Motor neuron (in vitro differentiated cells): ENCODE results near the gene EMID1. TPM values are rescaled to one million over a fixed set of nuclear protein-coding genes. Genes with fewer than 3 reads are reported as not detected.
A peak's percentile ranks its signal among the peaks of the same experiment; 100 is the strongest.

Source experiments
- ATAC-seq, 8 experiments: fragments of 200-7000 bp; cut with Tn5 transposase; replicated peaks in 6 of 8; 2 replicates each; pipeline ENCODE4 v1.8.0; 2021; ENCODE audit warnings: mild to moderate bottlenecking in 8 of 8, moderate library complexity in 8 of 8
- H3K27ac ChIP-seq, 2 donors: fragments of 250-450 bp; sonication (Bioruptor Pico); 2 replicates each; pipeline ENCODE4 v1.9.0; 2021; ENCODE audit warnings: antibody characterized with exemption in 2 of 2, mild to moderate bottlenecking in 2 of 2, moderate library complexity in 1 of 2
- H3K4me1 ChIP-seq, 2 donors: fragments of 250-450 bp; sonication (Bioruptor Pico); replicated peaks in 1 of 2; 2 replicates each; pipeline ENCODE4 v1.6.1; 2021; ENCODE audit warnings: antibody characterized with exemption in 2 of 2, mild to moderate bottlenecking in 2 of 2, moderate library complexity in 1 of 2
- H3K4me3 ChIP-seq, 5 donors: fragments of 250-450 bp; sonication (Bioruptor Pico); 2 replicates each; pipeline ENCODE4 v1.9.0; 2021; ENCODE audit warnings: antibody characterized with exemption in 5 of 5, mild to moderate bottlenecking in 5 of 5, moderate library complexity in 4 of 5
- WGBS, 10 experiments: fragments of 450-650 bp; shearing (Covaris generic); methylation state at CpG; one replicate each; pipeline ENCODE4 v1.0.0; 2022; 5-methylcytosine and 5-hydroxymethylcytosine counted together
- in situ Hi-C, 9 experiments: fragments of 400-800 bp; cut with MboI; loops; one replicate each; pipeline ENCODE4 v1.15.0; 2021; ENCODE audit warnings: low sequenced_read_pairs in 9 of 9, low pct_unique_long_range_greater_than_20kb in 2 of 9; ENCODE audit not compliant: unreplicated experiment in 9 of 9
- total RNA-seq, 8 experiments: library from RNA; unstranded; fragments of 300-600 nt; gene quantifications; 2 replicates each; pipeline versions ENCODE4 v1.2.3 to v1.2.4, GENCODE V29; 2022

The EMID1 gene
- total RNA-seq, 8 experiments from 2014 or later: 0.56 to 21.9 (median 6.7) TPM

DNA sequence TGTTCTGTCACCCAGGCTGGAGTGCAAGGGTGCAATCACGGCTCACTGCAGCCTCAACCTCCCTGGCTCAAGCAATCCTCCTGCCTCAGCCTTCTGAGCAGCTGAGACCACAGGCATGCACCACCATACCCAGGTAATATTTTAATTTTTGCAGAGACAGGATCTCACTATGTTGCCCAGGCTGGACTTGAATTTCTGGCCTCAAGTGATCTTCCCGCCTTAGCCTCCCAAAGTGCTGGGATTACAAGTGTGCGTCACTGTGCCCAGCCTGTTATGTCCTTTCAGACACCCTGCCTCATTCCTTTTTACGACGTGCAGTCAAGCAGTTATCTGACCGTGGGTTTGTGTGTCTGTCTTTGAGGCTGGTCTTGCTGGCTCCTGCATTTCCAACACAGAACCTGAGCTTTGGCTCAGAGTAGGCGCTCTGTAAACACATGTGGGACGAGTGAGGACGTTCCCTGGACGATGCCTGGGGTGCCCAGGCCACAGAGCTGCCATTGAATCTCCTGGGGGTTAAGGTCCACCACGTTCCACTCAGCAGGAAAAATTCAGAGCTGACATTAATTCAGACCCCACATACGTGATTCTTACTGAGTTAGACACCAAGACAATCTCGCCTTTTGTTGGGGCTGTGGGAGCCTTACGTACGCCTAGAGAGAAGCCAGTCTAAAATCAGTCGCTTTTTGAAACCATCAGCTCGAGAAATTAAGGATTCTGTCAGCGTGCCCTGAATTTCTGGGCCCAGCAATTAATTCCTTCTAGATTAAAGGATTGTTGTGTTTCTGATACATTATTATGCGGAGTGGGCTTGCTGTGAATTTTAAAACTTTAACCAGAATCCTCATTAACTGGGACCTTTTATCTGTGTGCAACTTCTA, 21.5 kb upstream of the EMID1 start:
- Histone ChIP-seq H3K27ac (no peak overlapping the region), H3K4me3 (no peak overlapping the region), H3K4me1 (peaks cover 2 to 7% of the 10 kb centered on the region in 2 donors)
- ATAC-seq: peak in 3 of 8 experiments; percentile 32 to 47 (median 45)
- in situ Hi-C loops: no loop called here
- 28 to 100% (median 73%) methylated on average over 2 to 13 of the region's 19 CpGs; no CpG with 5 or more reads in 1 of the 10 experiments for WGBS, 10 experiments

DNA sequence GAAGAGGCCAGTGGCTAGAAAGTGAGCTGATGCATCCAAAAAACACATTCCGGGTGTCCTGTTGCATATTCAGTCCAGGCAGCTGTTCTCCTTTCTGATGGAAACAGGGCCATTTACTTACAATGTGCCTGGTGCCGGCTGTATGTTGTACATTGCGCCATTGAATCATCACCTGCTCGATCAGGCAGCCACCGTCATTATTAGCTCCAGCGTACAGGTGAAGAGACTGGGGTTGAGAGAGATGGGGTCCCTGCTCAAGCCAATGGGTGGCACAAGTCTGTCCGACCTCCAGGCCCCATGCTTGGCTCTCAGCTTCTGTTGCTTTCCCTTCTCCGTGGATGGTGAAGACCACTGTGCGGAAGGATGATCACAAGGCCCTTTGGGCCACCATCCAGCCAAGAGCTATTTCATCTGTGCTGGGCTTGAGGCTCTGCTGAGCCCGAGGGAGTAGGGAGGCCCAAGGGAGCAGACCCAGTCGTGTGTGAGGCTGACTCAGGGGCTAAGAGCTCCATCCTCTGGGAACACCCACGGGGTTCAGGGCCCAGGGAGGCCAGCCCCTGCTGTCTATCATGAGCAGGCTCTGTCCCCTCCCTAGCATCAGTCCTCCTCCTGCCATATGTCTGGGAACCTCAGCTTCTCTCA, 20.7 kb upstream of the EMID1 start:
- ATAC-seq: peak in 3 of 8 experiments; percentile 62 to 73 (median 71)
- 23 to 82% (median 40%) methylated on average over 1 to 5 of the region's 12 CpGs; no CpG with 5 or more reads in 5 of the 10 experiments for WGBS, 10 experiments
- peaks cover 2 to 7% of the 10 kb centered on the region in 2 donors for H3K4me1 ChIP-seq
- in situ Hi-C loops: no loop called here
- H3K27ac ChIP-seq: no peak overlapping the region
- no peak overlapping the region for H3K4me3 ChIP-seq

DNA sequence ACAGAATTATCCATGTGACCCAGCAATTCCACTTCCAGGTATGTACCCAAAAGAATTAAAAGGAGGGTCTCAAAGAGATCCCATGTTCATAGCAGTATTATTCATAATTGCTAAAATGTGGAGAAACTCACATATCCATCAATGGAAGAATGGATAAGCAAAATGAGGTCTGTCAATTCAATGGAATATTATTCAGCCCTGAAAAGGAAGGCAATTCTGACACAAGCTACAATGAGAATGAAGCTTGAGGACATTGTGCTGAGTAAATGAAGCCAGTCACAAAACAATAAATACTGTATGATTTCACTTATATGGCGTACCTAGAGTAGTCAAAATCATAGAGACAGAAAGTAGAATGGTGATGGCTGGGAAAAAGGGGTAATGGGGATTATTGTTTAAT, 19.4 kb upstream of the EMID1 start:
- no peak overlapping the region for H3K4me3 ChIP-seq
- H3K4me1 ChIP-seq: peaks cover 2 to 7% of the 10 kb centered on the region in 2 donors
- WGBS, 10 experiments: 50 to 100% (median 86%) methylated on average over 1 of the region's 1 CpG; no CpG with 5 or more reads in 1 of the 10 experiments
- ATAC-seq: no peak
- no peak overlapping the region for H3K27ac ChIP-seq
- in situ Hi-C loops: no loop called here

DNA sequence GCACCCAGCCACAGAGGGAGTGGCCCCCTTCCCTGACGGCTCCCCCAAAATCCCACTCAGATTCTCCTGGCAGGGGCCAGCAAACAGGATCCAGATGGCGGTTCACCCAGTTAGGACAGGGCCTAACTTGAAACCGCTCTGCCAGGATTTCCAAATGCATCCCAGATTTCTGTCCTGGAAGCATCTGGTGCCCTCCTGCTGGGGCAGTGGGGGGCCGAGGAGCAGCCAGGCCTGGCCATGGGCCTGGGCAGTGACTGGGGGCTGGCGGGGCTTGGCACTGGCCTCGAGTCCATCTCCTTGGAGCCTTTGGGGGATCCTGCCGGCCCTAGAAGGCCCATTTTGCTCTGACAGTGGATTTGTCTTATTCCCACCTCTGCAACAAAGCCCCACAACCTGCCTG, 17.9 kb upstream of the EMID1 start:
- in situ Hi-C loops: no loop called here
- H3K4me3 ChIP-seq: no peak overlapping the region
- peaks cover 2 to 7% of the 10 kb centered on the region in 2 donors for H3K4me1 ChIP-seq
- no peak overlapping the region for H3K27ac ChIP-seq
- no peak for ATAC-seq
- 10 to 67% (median 40%) methylated on average over 1 to 4 of the region's 7 CpGs; no CpG with 5 or more reads in 5 of the 10 experiments for WGBS, 10 experiments

GRCh38 chr22:29190051-29190450, 15.6 kb upstream of the EMID1 start:
- Histone ChIP-seq H3K27ac (no peak overlapping the region), H3K4me3 (no peak overlapping the region), H3K4me1 (peaks cover under 1 to 1% of the 10 kb centered on the region in 2 donors)
- in situ Hi-C loops: no loop called here
- 33 to 100% (median 80%) methylated on average over 1 to 7 of the region's 8 CpGs; no CpG with 5 or more reads in 3 of the 10 experiments for WGBS, 10 experiments
- no peak for ATAC-seq

DNA sequence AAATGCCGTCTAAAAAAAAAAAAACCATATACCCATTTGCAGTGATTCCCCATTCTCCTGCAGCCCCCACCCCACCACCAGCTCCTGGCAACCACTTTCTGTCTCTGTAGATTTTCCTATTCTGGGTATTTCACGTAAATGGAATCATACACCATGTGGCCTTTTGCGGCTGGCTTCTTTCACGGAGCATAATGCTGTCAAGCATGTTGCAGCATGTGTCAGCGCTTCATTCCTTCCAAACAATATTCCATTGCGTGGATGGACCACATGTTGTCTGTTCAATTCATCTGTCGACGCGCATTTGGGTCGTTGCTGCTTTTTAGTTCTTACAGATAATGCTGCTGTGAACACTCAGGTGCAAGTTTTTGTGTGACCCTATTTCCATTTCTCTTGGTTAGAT, 14.8 kb upstream of the EMID1 start:
- no peak for ATAC-seq
- 17 to 100% (median 80%) methylated on average over 1 to 10 of the region's 10 CpGs; no CpG with 5 or more reads in 1 of the 10 experiments for WGBS, 10 experiments
- Histone ChIP-seq H3K4me3 (no peak overlapping the region), H3K4me1 (peaks cover 3 to 4% of the 10 kb centered on the region in 2 donors), H3K27ac (no peak overlapping the region)
- in situ Hi-C loops: no loop called here

GRCh38 chr22:29193021-29193420, 12.7 kb upstream of the EMID1 start:
- in situ Hi-C loops: no loop called here
- ATAC-seq: no peak
- Histone ChIP-seq H3K4me1 (peaks cover 6 to 10% of the 10 kb centered on the region in 2 donors), H3K27ac (no peak overlapping the region), H3K4me3 (no peak overlapping the region)
- 0 to 90% (median 70%) methylated on average over 1 to 8 of the region's 8 CpGs; no CpG with 5 or more reads in 1 of the 10 experiments for WGBS, 10 experiments

GRCh38 chr22:29194184-29194583, 11.5 kb upstream of the EMID1 start:
- no peak overlapping the region for H3K4me3 ChIP-seq
- peaks cover 6 to 10% of the 10 kb centered on the region in 2 donors for H3K4me1 ChIP-seq
- ATAC-seq: no peak
- in situ Hi-C loops: no loop called here
- WGBS, 10 experiments: 0% methylated on average over 1 of the region's 2 CpGs; no CpG with 5 or more reads in 9 of the 10 experiments
- H3K27ac ChIP-seq: no peak overlapping the region

DNA sequence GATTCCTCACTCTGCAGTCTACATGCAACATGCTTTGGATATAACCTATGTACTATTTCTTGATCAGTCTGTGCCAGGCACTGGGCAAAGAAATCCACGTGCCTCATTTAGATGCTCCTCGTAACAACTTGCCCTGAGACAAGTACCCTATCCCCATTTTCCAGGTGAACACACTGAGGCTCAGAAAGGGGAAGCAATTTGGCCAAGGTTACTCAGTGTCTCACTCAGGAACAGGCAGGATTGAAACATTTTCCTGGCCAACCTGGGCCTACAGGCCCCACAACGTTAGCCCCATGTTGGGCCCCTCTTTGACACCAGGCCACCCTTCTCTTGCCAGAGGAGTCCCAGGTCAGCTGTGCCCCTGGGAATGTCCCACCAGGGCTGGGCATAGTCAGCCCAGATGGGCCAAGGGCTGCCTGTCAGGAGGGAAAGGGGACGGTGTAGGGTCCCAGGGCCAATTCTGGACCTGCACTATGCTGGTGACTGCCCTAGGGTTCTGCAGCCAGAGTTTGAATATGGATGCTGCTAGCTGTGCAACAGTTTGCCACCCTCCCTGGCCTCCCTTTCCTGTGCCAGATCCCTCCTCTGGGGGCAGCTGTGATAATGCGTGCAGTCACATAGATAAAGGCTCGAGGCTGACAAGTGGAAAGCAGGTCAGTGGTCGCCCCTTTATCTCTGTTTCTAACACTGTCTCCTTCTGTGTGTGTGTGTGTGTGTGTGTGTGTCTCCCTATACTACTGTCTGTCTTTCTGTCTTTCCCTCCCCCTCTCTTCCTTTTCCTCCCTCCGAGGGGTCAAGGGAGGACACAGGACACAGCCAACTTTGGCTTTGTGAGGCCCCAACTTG, 10.4 kb upstream of the EMID1 start:
- Histone ChIP-seq H3K27ac (no peak overlapping the region), H3K4me3 (no peak overlapping the region), H3K4me1 (peaks cover 6 to 10% of the 10 kb centered on the region in 2 donors)
- ATAC-seq: peak in 5 of 8 experiments; percentile 52 to 63 (median 62)
- in situ Hi-C loops: no loop called here
- WGBS, 10 experiments: 47 to 88% (median 63%) methylated on average over 1 to 4 of the region's 8 CpGs; no CpG with 5 or more reads in 4 of the 10 experiments

GRCh38 chr22:29195964-29196666, 9.6 kb upstream of the EMID1 start:
- no peak overlapping the region for H3K4me3 ChIP-seq
- in situ Hi-C loops: no loop called here
- H3K4me1 ChIP-seq: peaks cover 6 to 10% of the 10 kb centered on the region in 2 donors
- WGBS, 10 experiments: 61 to 100% (median 100%) methylated on average over 1 to 4 of the region's 10 CpGs; no CpG with 5 or more reads in 5 of the 10 experiments
- ATAC-seq: peak in 5 of 8 experiments; percentile 30 to 42 (median 39)
- H3K27ac ChIP-seq: peak overlapping the region in 1 of 2 donors; percentile 33

DNA sequence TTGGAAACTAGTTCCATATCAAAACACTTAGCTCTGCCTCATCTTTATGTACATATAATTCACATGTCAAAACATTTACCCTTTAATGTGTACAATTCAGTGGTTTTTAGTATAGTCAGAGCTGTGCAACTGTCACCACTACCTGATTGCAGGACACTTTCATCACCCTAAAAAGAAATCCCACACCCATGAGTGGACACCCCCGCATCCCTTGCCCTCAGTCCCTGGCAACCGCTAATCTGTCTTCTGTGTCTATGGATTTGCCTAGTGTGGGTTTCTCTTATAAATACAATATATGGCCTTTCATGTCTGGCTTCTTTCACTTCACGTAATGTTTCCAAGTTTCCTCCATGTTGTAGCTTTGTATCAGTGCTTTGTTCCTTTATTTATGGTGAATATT, 8.6 kb upstream of the EMID1 start:
- in situ Hi-C loops: no loop called here
- ATAC-seq: peak in 4 of 8 experiments; percentile 20 to 77 (median 62)
- H3K4me3 ChIP-seq: no peak overlapping the region
- peaks cover 6 to 10% of the 10 kb centered on the region in 2 donors for H3K4me1 ChIP-seq
- WGBS, 10 experiments: 80 to 100% (median 89%) methylated on average over 1 to 3 of the region's 3 CpGs
- H3K27ac ChIP-seq: no peak overlapping the region

DNA sequence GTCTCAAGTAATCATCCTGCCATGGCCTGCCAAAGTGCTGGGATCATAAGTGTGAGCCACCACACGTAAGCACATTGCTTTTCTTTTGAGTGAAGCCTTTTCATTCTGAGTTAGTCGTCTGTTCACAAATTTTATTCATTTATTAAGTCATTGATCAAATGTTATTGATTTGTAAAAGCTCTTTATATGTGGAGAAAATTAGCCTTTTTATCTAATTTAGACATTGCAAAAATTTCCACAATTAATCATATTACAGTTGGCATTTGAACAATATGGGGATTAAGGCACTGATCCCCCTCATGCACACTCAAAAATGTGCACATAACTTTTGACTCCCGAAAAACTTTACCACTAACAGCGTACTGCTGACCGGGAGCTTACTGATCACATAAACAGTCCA, 7.5 kb upstream of the EMID1 start:
- WGBS, 10 experiments: 65 to 96% (median 88%) methylated on average over 2 to 5 of the region's 5 CpGs; no CpG with 5 or more reads in 1 of the 10 experiments
- no peak overlapping the region for H3K4me3 ChIP-seq
- in situ Hi-C loops: no loop called here
- no peak overlapping the region for H3K27ac ChIP-seq
- H3K4me1 ChIP-seq: peaks cover 10 to 14% of the 10 kb centered on the region in 2 donors
- ATAC-seq: no peak
